ENCODE data around the gene SPEF2. TPM values are rescaled to one million over a fixed set of nuclear protein-coding genes. Genes with fewer than 3 reads are reported as not detected.

The SPEF2 gene
- polyA plus RNA-seq, 3 donors = 39.8 to 48.2 (median 41.4) TPM

DNA sequence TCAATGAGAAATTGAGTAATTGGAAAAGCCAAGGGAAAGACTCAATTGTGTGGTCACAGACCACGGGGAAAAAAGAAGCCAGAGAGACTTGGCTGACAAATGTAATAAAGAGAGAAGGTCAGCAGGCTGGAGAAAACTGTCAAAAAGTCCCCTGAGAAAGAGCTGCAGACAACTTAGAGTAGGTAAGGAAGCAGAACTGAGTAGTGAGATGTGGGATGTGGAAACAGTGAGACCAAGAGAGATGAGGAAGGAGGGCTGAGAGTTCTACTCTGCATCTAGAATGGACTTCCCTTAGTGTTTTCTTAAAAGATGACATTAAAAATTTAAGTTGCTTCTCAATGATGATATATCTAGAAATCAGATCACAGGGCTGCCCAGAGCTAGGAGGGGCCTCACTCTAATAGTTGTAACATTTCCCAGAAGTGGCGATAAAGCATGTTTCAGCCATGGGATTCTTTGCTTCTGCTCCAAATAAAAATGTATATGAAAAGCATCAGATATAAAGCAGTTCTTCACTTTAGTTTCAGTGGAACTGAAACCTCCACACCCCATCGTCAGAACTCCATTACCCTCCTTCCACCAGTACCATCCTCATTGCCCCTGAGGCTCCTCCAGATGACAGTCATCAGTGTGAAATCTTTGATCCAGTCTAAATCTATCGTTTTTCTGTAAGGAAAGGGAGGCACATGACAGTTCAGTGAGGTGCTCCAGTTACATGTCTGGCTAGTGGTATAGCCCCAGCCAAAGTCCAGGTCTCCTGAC is 80.6 kb downstream of the SPEF2 start:
- DNase-seq (ENCODE audit: low read depth in 3 of 3, low spot score in 2 of 3) = no peak

DNA sequence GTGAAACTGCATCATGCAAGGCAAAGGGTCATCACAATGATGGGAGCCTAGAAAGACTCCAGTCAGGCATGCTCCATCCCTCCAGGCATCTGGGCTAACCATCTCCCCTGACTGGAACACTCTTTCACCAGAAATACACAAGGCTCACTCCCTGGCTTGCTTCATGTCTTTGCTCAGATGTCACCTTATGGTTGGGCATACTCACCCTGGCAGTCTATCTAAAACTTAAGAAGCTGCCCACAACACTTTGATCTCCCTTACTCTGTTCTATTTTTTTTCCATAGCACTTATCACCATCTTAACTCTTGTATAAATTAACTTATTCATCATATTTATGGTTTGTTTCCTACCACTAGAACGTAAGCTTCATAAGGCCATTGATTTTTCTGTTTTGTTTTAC is 90.0 kb downstream of the SPEF2 start:
- DNase-seq (ENCODE audit: low read depth in 3 of 3, low spot score in 2 of 3) = no peak

DNA sequence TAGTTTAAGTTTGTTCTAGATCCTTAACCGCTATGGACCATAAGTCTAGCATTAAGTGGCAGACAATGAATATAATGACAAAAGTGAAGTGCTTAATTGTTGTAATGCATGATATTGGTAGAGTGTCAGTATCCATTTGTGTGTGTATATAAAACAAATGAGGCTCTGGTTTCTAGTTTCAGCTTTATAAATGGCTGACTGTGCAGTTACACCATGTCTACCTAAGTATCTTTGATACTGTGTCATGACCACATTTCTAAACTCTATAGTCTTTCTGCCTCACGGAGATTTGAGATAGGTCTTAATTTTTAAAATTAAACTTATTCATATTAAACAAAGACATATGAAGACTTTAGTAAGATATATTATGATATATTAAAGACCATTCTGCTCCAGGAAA is 92.0 kb downstream of the SPEF2 start:
- DNase-seq (ENCODE audit: low read depth in 3 of 3, low spot score in 2 of 3) = no peak

DNA sequence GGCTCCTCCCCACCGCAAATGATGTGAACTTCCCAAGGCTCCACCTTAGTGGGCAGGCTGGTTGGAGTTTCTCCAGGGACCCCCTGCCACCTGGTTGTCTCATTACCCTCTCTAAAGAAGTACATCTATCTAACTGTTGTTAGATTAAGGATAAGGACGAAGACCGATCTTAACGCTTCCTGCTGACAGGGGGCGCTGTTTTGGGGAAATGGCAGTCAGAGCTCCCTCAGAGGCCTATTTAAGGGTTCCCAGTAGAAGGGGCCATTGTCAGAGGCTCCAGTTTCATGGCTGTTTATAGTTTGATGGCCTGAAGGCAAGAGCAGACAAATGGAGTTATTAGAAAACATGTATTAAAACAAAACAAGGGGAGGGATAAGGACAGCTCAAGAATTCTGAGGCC is 100.1 kb downstream of the SPEF2 start:
- DNase-seq (ENCODE audit: low read depth in 3 of 3, low spot score in 2 of 3) = no peak

DNA sequence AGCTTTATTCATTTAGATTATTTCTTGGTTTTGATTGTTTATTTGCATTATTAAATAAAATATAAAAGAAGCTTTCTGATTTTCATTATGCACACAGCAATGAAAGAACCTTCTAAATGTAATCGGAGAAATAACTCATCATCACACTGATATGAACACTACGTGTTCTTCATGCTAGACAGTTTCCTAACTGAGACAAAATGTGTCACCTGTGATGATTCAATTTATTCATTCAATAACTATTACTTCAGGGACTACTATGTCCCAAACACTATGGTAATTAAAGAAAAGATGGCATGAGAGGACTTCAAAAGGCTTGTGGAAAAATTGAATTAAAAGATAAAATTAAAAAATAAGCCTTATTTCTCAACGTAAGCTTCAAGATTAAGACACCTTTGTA is 118.1 kb downstream of the SPEF2 start:
- DNase-seq (ENCODE audit: low read depth in 3 of 3, low spot score in 2 of 3) = no peak

DNA sequence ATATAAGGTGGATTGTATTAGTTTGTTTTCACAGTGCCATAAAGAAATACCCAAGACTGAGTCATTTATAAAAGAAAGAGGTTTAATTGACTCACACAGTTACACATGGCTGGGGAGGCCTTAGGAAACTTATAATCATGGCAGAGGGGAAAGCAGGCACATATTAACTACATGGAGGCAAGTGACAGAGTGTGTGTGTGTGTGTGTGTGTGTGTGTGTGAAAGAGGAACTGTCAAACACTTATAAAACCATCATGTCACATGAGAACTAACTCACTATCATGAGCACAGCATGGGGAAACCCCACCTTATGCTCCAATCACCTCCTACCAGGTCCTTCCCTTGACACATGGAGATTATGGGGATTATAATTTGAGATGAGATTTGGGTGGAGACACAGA is 118.6 kb downstream of the SPEF2 start:
- no peak for DNase-seq (ENCODE audit: low read depth in 3 of 3, low spot score in 2 of 3)

DNA sequence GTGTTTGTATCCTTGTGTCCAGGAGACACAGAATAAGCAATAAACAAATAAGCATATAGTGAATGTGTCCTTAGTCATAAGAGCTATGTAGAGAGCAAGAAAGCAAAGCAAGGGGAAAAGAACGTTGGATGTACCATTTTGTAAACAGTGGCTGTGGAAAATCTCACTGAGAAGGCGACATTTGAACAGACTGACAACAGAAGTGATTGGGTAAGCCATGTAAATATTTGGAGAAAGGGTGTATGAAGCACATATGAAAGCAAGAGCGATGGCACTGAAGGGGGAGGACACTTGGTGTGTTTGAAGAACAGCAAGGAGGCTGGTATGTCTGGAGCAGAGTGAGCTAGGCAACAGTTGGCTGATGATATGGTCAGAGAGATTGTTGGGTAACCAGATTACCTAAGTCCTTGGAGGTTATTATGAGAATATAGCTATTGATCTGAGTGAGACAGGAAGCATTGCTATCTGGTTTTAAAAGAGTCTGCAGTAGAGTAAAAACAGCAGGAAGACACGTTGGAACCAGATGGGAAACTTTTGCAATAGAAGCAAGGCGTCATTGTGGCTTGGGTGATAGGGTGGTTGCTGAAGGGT is 123.6 kb downstream of the SPEF2 start:
- no peak for DNase-seq (ENCODE audit: low read depth in 3 of 3, low spot score in 2 of 3)

DNA sequence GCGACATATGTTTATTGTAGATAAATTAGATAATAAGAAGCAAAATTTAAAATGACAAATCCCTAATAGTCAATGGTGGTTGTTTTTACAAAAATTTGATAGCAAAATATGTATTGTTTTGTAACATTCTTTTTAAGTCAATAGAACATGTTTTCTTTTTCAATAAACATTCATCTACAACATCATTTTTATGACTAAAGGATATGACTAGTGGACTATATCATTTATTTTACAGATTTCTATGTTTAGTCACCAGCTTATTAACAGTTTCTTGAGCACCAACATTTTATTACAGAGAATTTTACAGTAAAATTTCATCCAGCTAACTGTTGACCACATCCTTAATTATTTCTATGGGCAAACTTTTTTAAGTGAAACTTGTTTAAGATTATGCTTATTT is 124.3 kb downstream of the SPEF2 start:
- DNase-seq (ENCODE audit: low read depth in 3 of 3, low spot score in 2 of 3) = no peak

DNA sequence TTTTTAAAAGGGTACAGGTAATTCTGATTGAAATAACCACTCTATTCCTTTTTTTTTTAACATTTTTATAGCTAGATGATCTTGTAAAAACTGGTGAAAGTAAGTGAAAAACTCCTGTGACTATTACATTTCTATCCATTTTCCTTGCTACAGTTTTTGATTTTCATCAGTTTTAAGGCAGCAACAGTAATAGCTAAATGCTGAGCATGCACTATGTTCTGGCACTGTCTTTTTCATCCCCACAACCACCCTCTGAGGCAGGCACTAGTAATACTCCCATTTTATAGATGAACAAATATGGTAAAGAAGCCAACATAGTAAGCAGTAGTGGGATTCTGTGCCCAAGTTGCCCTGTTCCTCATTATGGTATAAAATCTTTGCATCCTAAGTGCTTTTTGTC is 126.0 kb downstream of the SPEF2 start:
- no peak for DNase-seq (ENCODE audit: low read depth in 3 of 3, low spot score in 2 of 3)

DNA sequence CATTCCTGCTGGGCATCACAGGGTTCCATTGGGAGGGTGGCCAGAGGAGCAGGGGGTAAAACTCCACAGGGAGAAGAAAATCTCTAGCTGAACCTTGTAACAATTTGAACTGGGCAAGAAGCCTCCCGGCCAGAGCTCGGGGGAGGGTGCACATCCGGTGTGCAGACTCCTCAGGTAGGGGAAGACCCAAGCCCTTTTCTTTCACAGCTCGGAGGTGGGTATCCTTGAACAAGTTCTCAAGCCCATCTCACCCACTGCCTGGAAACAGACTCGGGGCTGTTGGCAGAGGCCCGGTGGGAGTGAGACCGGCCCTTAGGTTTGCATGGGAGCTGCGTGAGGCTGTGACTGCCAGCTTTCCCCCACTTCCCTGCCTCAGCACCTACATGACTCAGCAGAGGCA is 127.5 kb downstream of the SPEF2 start:
- no peak for DNase-seq (ENCODE audit: low read depth in 3 of 3, low spot score in 2 of 3)

DNA sequence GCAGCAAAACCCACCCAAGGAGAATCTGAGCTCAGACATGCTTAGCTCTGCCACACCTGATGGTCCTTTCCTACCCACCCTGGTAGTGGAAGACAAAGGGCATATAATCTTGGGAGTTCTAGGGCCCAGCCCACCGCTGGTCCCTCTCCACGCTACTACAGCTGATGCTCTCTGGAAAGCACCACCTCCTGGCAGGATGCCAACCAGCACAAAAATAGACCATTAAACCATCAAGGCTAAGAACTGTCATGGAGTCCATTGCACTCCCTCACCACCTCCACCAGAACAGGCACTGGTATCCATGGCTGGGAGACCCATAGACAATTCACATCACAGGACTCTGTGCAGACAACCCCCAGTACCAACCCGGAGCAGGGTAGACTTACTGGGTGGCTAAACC is 128.0 kb downstream of the SPEF2 start:
- no peak for DNase-seq (ENCODE audit: low read depth in 3 of 3, low spot score in 2 of 3)

DNA sequence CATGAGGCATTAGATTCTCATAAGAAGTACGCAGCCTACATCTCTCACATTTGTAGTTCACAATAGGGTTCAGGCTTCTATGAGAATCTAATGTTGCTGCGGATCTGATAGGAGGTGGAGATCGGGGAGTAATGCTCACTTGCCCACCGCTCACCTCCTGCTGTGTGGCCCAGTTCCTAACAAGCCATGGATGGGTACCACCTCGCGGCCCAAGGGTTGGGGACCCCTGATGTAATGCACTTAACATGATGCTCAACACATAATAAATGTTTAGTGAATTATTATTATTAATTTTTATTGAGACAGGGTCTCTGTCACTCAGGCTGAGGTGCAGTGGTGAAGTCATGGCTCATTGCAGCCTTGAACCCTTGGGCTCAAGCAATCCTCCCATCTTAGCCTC is 134.3 kb downstream of the SPEF2 start:
- DNase-seq (ENCODE audit: low read depth in 3 of 3, low spot score in 2 of 3) = no peak

DNA sequence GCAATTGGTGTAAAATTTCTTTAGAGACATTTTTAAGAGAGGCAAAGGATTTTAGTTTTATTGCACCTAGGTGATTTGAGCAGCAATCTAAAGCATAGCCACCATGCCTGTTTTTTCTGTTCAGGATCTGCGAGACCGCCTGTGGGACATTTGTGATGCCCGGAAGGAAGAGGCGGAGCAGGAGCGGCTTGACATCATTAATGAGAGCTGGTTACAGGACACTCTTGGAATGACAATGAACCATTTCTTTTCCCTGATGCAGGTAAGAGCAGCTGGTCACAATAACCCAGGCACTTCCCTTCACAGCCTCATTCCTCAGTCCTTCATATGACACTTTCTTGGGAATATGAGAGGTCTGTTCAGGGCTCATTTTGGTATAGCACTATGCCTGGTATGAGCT is 135.8 kb downstream of the SPEF2 start:
- no peak for DNase-seq (ENCODE audit: low read depth in 3 of 3, low spot score in 2 of 3)

DNA sequence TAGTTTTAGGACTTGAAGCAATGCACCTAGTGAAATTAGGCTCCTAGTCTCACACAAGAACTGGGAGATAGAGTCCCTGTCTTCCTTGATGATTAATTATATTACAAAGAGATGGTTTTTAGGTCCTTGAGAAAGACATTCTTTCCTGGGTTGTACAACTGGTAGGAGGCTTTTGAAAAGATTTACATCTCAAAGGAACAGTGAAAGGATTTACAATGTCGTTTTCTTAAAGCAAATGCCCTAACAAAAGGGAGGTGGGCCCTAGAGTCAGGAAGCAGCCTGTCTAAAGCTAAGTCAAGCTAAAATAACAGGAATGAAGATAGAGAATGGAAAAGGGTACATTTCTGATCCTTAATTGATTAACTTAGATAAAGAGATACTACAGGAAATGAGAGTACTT is 136.8 kb downstream of the SPEF2 start:
- DNase-seq (ENCODE audit: low read depth in 3 of 3, low spot score in 2 of 3) = no peak

DNA sequence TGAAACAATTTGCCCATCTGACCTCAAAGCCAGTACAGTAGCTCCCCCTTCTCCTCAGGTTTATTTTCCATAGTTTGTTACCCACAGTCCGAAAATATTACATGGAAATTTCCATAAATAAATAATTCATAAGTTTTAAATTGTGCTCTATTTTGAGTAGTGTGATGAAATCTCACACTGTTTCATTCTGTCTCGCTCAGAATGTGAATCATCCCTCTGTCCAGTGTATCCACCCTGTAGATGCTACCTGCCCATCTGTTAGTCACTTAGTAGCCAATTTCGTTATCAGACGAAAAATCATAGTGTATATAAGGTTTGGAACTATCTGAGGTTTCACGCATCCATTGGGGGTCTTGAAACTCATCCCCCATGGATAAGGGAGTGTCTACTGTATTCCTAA is 138.3 kb downstream of the SPEF2 start:
- DNase-seq (ENCODE audit: low read depth in 3 of 3, low spot score in 2 of 3) = no peak

DNA sequence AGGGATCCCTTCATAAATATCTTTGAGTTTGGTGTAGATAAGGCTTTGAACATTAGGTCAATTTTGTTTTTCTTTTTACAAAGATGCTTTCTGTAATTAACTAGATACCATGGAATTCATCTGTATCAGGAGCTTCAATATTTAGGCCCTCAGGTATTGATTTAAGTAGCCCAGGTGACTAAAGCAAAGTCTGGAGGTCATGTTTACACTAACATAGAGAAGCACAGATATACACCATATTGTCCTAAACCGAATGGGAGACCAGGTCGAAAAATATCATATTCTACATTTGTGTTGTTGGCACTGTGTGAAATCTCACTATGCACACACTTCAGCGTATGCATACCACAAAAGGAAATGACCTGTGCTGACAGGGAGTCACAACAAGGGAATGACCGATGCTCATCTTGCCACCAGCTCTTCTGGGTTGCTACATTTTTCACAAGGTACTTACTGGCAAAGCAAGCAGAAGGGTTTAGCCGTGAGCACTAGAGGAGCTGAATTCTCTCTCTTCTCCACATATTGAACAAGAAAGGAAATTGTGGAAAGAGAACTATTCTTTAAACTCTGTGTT is 140.6 kb downstream of the SPEF2 start:
- DNase-seq (ENCODE audit: low read depth in 3 of 3, low spot score in 2 of 3) = no peak

DNA sequence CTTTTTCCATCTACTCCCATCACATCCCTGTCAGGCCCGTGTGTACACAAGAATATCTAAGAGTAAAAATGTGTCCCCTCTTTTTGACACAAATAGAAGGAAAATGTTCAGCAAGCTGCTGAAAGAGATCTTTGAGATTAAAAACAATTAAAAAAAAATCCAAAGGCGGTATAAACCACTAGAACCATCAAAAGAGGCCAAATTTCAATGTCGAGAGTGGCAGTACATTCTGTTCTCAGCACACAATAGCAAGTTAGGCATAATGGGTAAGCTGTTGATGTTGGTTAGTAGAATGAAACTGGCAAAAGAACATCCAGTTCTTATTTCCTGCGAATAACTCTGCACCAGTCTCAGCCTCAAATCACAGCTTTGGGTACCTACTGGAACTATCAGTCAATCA is 143.9 kb downstream of the SPEF2 start:
- DNase-seq (ENCODE audit: low read depth in 3 of 3, low spot score in 2 of 3) = no peak

DNA sequence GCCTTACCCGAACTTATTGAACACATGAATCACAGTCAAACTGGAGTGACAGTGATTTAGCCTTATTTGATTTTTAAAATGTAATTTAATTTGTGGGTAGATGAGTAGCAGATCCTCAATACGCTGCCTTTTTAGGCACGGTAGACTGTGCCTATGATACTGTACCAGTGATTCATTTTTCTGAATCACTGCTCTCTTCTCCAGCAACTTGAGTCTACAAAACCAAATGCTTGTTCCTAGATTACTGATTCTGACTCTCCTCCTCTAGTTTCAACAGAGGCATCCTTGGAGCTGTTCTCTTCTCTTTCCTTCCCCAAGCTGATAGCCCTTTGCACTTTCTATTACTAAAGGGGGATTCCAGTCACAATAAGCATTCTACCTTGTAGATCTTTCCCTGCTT is 144.7 kb downstream of the SPEF2 start:
- no peak for DNase-seq (ENCODE audit: low read depth in 3 of 3, low spot score in 2 of 3)

DNA sequence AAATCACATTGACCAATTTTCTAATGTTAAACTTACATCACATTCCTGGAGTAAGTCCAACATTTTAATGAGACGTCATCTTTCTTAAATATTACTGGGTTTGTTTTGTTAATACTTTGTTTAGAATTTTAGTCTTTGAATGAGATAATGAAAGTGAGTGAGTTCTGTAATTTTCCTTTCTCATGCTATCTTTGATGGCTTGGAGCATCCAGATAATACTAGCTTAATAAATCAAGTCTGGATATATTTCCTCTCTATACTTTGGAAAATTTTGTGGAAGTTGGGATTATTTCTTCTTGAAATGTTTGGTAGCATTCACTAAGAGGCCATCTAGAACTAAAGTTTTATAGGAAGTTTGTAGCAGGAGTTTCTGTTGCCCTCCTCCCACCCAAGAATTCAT is 148.3 kb downstream of the SPEF2 start:
- no peak for DNase-seq (ENCODE audit: low read depth in 3 of 3, low spot score in 2 of 3)

DNA sequence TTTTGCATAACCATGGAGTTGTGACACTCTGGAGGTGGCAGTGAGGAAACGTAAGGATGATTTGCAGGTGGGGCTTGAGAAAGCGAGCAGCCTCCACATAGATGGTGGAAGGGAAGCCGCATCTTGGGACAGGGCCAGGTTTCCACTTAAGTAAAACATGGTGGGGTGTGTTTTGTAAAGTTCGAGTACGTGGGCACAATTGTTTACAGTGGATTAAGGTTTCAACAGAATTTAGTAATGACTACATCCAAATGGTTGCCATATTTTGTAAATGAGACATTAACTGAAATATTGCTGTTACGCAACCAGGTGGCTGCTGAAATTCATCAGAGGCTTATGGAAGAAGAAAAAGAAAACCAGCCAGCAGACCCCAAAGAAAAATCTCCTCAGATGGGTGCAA is 153.6 kb downstream of the SPEF2 start:
- no peak for DNase-seq (ENCODE audit: low read depth in 3 of 3, low spot score in 2 of 3)

DNA sequence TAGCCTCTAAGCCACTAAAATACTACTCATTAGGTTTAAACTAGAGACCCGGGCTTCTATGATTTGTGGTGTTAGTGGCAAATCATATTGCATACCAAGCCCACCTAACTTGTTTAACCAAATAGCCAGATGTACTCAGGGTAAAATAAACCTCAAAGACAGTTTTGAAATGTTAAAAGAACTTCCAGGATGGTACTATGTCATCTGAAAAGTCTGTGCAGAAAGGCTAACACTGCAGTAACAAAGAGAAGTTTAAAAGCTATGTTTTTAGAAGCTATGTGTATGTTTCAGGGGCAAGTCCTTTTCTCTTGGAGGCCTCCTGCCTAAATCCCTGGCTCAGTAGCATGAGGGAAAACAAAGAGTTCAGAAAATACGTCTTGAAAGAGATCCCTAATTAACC is 154.2 kb downstream of the SPEF2 start:
- DNase-seq (ENCODE audit: low read depth in 3 of 3, low spot score in 2 of 3) = no peak

DNA sequence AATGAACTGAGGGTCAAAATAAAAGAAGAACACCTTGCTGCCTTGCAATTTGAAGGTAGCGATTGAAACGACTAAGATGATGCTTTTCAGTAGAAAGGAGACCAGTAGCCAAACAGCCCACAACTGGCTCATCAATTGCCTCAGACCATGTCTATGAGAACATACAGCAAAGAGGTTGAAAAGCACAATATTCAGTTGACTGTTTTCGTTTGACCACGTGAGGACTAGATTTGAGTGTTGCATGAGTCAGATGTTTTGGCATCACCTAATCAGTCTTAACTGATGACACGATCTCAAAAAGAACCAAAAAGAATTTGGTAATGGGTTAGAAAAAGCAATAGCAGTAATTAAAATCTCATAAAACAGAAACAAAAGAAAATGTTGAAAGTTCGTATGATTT is 156.3 kb downstream of the SPEF2 start:
- DNase-seq (ENCODE audit: low read depth in 3 of 3, low spot score in 2 of 3) = no peak

DNA sequence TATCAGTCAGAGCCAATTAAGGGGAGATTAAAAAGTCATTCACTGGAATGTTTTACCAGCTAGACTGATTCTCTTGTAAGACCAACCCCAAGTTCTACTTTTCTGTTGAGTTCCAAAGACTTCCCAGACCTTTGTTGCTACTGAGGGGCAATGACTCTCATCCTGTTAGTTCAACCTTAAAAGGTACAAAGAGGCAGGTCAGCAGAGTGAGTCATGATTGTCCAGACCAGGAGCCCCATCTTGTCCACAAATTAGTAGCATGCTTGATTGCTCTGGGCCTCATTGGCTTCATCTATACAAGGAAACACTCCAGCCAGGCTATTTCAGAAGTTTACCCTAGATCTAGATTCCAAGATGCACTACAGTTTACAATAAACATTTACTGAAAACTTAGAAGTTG is 159.1 kb downstream of the SPEF2 start:
- no peak for DNase-seq (ENCODE audit: low read depth in 3 of 3, low spot score in 2 of 3)
